HCT116 (cell line): ENCODE results near the gene TRERF1.

ENCODE experiments used
- ATF3 ChIP-seq: IDR thresholded peaks from 2 replicates; pipeline ENCODE4 v1.6.1; 2012
- CTCF ChIP-seq, 3 experiments: fragments of 200-600 bp in 1 of 3; sonication (generic) in 1 of 3; IDR thresholded peaks in 2 of 3; conservative IDR thresholded peaks in 1 of 3; 2 replicates each; pipeline ENCODE4 v1.5.1; 2012 to 2017; ENCODE audit warnings: low read depth in 2 of 3, low read length in 2 of 3, antibody characterized with exemption in 1 of 3, borderline replicate concordance in 1 of 3, control low read depth in 1 of 3, mild to moderate bottlenecking in 1 of 3, mixed read lengths in 1 of 3, mixed run types in 1 of 3, moderate library complexity in 1 of 3; ENCODE audit not compliant: insufficient read depth in 1 of 3
- ELF1 ChIP-seq: IDR thresholded peaks from 2 replicates; pipeline ENCODE4 v1.6.1; 2012; ENCODE audit warnings: low read depth, borderline replicate concordance
- EZH2phosphoT487 ChIP-seq: fragments of 200-600 bp; IDR thresholded peaks from 2 replicates; pipeline ENCODE4 v1.6.1; 2018; ENCODE audit warnings: antibody characterized with exemption, borderline replicate concordance
- MAX ChIP-seq: IDR thresholded peaks from 2 replicates; pipeline ENCODE4 v1.6.1; 2012
- POLR2A ChIP-seq: IDR thresholded peaks from 2 replicates; pipeline ENCODE4 v1.7.0; 2011; ENCODE audit warnings: borderline replicate concordance; ENCODE audit not compliant: insufficient read depth, insufficient read length; ENCODE audit errors: extremely low read depth
- POLR2AphosphoS5 ChIP-seq: IDR thresholded peaks from 2 replicates; pipeline ENCODE4 v1.6.1; 2011; ENCODE audit warnings: mild to moderate bottlenecking, low read depth, low read length, moderate library complexity
- RAD21 ChIP-seq: IDR thresholded peaks from 2 replicates; pipeline ENCODE4 v1.6.1; 2012; ENCODE audit warnings: low read depth, mild to moderate bottlenecking
- REST ChIP-seq: IDR thresholded peaks from 2 replicates; pipeline ENCODE4 v1.6.1; 2012; ENCODE audit warnings: low read depth
- TCF7L2 ChIP-seq: IDR thresholded peaks from 2 replicates; pipeline ENCODE4 v1.7.0; 2011; ENCODE audit warnings: borderline replicate concordance, inconsistent platforms; ENCODE audit not compliant: insufficient read depth, insufficient read length; ENCODE audit errors: extremely low read depth
- YY1 ChIP-seq: IDR thresholded peaks from 2 replicates; pipeline ENCODE4 v1.6.1; 2011; ENCODE audit warnings: low read length, low read depth, moderate library complexity, mild to moderate bottlenecking; ENCODE audit not compliant: insufficient replicate concordance; ENCODE audit errors: extremely low read depth

- TF ChIP-seq CTCF (IDR thresholded peaks at IDR 0.05 in 2 of 3, conservative IDR thresholded peaks at IDR 0.05 in 1 of 3; ENCODE audit: borderline replicate concordance in 1 of 3, insufficient read depth in 1 of 3, low read depth in 2 of 3, low read length in 2 of 3) (no peak), YY1 (no peak), MAX (no peak), ATF3 (no peak), TCF7L2 (no peak), POLR2A (no peak), EZH2phosphoT487 (no peak), POLR2AphosphoS5 (no peak), RAD21 (no peak), REST (no peak), ELF1 (no peak)
Observed at GRCh38 chr6:42264852-42265390, 186.8 kb downstream of the TRERF1 start.
